GM10847 (cell line): Measurements from ENCODE around the gene KCTD14.

Source experiments
- POLR2A ChIP-seq: IDR thresholded peaks from 2 replicates; pipeline ENCODE4 v1.6.1; 2011; ENCODE audit not compliant: insufficient read length; ENCODE audit errors: extremely low read depth

Gene KCTD14

DNA sequence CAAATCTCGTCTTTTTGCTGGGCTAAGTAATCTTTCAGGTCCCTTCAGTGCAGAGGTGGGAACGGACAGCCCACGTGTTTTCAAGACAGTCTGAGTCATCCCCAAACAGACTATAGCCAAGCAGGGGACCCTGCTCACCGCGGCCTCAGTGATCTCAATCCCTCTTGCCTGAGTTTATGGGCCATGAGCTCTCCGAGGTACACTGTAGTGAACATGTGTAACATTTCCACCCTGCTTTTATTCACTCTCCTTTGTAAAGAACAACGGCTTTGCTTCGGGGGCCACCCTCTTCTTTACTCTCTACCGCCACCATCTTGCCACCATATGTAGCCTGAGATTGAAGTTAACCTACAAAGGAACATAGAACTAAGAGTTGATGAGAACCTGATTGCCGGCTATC lies 11.5 kb upstream of the KCTD14 start:
- TF ChIP-seq POLR2A: no peak

DNA sequence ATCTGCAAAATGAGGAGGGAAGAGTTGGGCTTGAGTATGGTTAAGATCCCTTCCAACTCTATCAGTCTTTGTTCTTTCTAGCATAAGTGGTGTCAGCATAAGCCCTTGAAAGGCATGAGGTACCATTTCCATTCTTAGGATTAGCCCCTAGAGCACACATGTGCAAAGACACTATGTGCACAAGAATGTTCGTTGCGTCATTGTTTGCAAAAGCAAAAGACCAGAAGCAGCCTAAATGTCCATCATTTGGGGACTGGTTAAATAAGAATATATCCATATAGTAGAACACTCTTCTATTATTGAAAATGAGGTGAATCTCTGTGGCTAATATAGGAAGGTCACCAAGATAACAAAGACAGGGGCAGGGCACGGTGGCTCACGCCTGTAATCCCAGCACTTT lies 10.0 kb upstream of the KCTD14 start:
- no peak for TF ChIP-seq POLR2A

DNA sequence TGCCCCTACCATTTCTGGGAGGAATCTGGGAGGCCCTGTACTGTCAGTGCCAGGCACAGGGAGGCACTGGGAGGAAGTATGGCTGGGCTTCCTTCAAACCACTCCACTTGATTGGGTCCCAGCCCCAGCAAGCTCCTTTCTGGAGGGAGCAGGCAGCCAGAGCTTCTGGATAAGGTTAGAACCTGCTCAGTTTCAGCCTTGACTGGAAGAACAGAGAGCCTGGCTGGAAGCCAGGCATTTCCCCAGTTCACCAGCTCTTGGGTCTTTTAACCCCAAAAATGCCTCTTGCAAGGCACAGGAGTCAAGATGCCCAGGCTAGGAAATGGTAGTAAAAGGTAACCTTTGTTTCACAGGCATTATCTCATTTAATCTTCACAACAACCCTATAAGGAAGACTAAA lies 9.0 kb upstream of the KCTD14 start:
- no peak for TF ChIP-seq POLR2A

- TF ChIP-seq POLR2A: no peak
These were observed 8.6 kb upstream of the KCTD14 start for GRCh38 chr11:78031629-78032028.

GRCh38 chr11:78030429-78031325 lies 7.6 kb upstream of the KCTD14 start:
- no peak for TF ChIP-seq POLR2A

DNA sequence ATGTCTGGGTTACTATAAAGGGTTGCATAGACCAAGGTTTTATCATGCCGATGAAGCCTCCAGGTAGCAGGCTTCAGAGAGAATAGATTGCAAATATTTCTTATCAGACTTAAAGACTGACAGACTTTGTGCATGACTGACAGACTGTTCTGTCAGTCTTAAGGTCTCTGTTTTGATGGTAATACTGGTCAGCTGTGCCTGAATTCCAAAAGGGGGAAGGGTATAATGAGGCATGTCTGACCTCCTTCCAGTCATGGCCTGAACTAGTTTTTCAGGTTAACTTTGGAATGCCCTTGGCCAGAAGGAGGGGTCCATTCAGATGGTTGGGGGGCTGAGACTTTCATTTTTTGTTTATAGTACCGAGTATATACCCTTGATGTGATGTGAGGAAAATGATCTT lies 4.7 kb upstream of the KCTD14 start:
- no peak for TF ChIP-seq POLR2A

DNA sequence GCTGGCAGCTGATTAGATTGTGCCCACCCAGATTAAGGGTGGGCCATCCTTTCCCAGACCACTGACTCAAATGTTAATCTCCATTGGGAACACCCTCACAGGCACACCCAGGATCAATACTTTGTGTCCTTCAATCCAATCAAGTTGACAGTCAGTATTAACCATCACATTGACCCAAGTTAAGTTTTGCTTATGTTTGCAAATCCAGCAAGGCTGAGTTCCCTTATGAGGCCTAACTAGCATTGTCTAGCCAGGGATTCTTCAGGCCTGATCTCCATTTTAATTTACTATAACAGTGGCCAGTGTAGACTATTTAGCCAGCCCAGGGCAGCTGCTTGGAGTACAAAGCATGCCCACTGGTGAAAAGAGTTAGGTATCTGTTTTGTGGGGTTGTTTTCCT lies 2.3 kb upstream of the KCTD14 start:
- TF ChIP-seq POLR2A: no peak

DNA sequence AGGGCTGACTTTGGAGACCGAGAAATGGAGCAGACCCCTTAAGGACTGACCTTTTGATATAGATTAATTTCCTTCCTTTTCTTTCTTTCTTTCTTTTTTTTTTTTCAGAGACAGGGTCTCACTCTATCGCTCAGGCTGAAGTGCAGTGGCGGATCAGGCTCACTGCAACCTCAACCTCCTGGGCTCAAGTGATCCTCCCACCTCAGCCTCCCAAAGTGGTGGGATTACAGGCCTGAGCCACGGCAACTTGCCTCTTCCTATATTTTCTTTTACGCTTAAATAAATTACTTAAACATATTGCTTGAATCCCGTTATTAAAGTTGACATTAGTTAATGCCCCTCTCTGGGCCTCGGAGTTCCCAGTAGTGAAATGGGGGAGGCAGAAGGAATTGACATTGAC lies 350 bp upstream of the KCTD14 start:
- TF ChIP-seq POLR2A: no peak

- TF ChIP-seq POLR2A: no peak
These were observed 1.5 kb downstream of the KCTD14 start for GRCh38 chr11:78021611-78022010.

DNA sequence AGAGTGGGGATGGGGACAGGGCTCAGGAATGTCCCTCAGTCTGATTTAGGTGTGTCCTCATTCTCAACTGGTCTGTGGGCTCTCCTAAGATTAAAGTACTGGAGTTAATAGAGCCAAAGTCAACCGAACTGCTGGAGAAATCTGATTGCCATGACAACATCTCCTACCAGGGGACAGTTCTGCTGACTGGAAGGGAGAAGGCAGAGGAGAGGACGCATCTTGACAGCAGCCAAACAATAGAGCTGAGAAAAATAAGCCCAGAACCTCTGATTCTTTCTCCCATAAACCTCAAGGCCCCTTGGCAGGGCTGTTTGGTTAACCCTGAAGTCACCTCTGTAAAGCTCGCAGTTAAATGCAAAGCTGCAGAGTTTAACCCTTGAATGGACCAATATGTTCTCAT lies 2.8 kb downstream of the KCTD14 start:
- TF ChIP-seq POLR2A: no peak

GRCh38 chr11:78019808-78020207 lies 3.3 kb downstream of the KCTD14 start:
- TF ChIP-seq POLR2A: no peak

GRCh38 chr11:78015878-78016277 lies 7.2 kb downstream of the KCTD14 start:
- no peak for TF ChIP-seq POLR2A

GRCh38 chr11:78011301-78011700 lies 11.8 kb downstream of the KCTD14 start:
- no peak for TF ChIP-seq POLR2A

- no peak for TF ChIP-seq POLR2A
These were observed 12.3 kb downstream of the KCTD14 start for GRCh38 chr11:78010755-78011154.

DNA sequence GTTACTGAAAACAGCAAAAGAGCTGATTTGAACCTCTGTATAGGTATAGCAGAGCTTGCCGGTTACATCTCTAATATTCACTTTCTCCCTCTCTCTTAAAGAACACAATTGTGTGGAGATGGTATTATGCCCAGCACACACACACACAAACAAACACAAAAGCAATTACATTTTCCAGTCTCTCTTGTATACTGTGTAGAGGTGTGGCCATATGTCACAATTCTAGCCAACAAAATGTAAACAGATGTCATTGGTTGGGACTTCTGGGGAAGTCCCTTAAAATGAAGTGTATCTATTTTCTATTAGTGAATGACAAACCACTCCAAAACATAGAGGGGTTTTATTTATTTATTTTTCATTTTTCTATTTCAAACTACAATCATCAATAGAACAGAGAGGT lies 12.8 kb downstream of the KCTD14 start:
- no peak for TF ChIP-seq POLR2A

DNA sequence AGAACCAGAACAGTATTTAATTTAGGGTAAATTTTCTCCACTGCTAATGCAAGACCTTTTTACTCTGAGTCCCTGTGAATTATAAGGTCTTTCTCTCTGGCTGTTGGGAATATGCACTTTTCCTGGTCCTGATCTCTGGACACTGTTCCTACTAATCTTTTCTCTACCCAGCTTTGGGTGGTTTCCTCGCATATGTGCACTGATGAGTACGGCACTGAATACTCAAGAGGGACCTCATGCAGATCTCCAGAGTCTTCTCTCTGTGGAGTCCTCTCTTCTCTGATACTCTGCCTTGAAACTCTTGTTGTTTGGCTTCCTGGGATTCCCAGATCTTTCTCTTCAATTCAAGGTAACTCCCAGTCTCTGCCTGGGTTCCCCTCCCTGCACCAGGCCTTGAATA lies 14.0 kb downstream of the KCTD14 start:
- TF ChIP-seq POLR2A: no peak

DNA sequence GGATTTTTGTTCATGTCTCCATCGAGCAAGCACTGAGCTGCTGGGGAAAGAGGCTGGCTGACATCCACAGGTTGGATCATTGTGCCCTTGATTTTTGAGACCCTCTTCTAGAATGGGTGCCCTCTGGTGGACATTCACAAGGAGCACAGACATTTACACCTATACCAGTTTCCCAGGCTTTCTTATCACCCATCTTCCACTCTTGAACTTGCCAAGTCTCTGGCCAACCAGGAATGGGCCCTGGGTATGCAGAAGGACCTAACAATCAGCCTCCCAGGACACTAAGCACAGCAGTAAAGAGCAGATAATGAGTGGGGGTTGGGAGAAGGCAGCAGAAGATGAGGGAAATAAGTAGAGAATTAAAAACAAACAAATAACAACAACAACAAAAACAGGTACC lies 22.9 kb downstream of the KCTD14 start:
- TF ChIP-seq POLR2A: no peak
